HEK293 (cell line): ENCODE results near the gene TAF12.

Experiments
- CTCF ChIA-PET: fragments of 350-600 bp; formaldehyde crosslinking; extraction: SDS; loops from one replicate; lab custom pipeline; 2021; ENCODE audit warnings: antibody characterized with exemption; lab: Yijun Ruan, JAX
- POLR2A ChIA-PET: fragments of 300-600 bp; formaldehyde crosslinking; extraction: SDS; loops from one replicate; lab custom pipeline; 2020; ENCODE audit warnings: antibody characterized with exemption, inconsistent platforms; lab: Yijun Ruan, JAX
- H3K27ac ChIP-seq: fragments of 200-500 bp; sonication (Bioruptor generic); 2 replicates; pipeline ENCODE4 v1.5.1; 2014; ENCODE audit warnings: low read depth, low read length, control low read depth, inconsistent platforms; ENCODE audit errors: extremely low read depth
- H3K36me3 ChIP-seq, 2 experiments: fragments of 200-500 bp in 1 of 2; sonication (Bioruptor generic) in 1 of 2; 1 replicate in 1 of 2; 2 replicates in 1 of 2; pipeline ENCODE4 v1.5.1; 2014 to 2017; ENCODE audit warnings: inconsistent platforms in 2 of 2, low read length in 2 of 2; ENCODE audit not compliant: control insufficient read depth in 2 of 2, insufficient read depth in 1 of 2
- H3K4me1 ChIP-seq: fragments of 200-500 bp; sonication (Bioruptor generic); 2 replicates; pipeline ENCODE4 v1.5.1; 2014; ENCODE audit warnings: mild to moderate bottlenecking, low read length, inconsistent platforms; ENCODE audit not compliant: control insufficient read depth, insufficient read depth
- H3K4me3 ChIP-seq: 2 replicates; pipeline ENCODE4 v1.5.1; 2011; ENCODE audit warnings: low read depth, mild to moderate bottlenecking, control low read depth, low read length, moderate library complexity
- H3K9me3 ChIP-seq: fragments of 200-500 bp; sonication (Bioruptor generic); 2 replicates; pipeline ENCODE4 v1.5.1; 2014; ENCODE audit warnings: low read depth, low read length, inconsistent platforms; ENCODE audit not compliant: control insufficient read depth, insufficient read depth
- BCL11B ChIP-seq: fragments of 450-650 bp; formaldehyde crosslinking; IDR thresholded peaks from 2 replicates; pipeline ENCODE4 v1.5.1; 2016; ENCODE audit warnings: low read depth, missing biosample characterization, missing genetic modification characterization
- GLI4 ChIP-seq: fragments of 450-650 bp; formaldehyde crosslinking; IDR thresholded peaks from 2 replicates; pipeline ENCODE4 v1.5.1; 2016; ENCODE audit warnings: missing biosample characterization, missing genetic modification characterization
- KLF16 ChIP-seq: fragments of 450-650 bp; formaldehyde crosslinking; IDR thresholded peaks from 2 replicates; pipeline ENCODE4 v1.5.1; 2017; ENCODE audit warnings: missing biosample characterization, missing genetic modification characterization
- KLF9 ChIP-seq: fragments of 450-650 bp; formaldehyde crosslinking; IDR thresholded peaks from 2 replicates; pipeline ENCODE4 v1.5.1; 2016; ENCODE audit warnings: missing biosample characterization, missing genetic modification characterization, low read depth
- PRDM2 ChIP-seq: fragments of 450-650 bp; formaldehyde crosslinking; IDR thresholded peaks from 2 replicates; pipeline ENCODE4 v1.5.1; 2016; ENCODE audit warnings: missing biosample characterization, missing genetic modification characterization, borderline replicate concordance
- SALL2 ChIP-seq: fragments of 450-650 bp; formaldehyde crosslinking; IDR thresholded peaks from 2 replicates; pipeline ENCODE4 v1.5.0; 2017; ENCODE audit warnings: missing biosample characterization, mild to moderate bottlenecking, missing genetic modification characterization, borderline replicate concordance
- TCF7L2 ChIP-seq: IDR thresholded peaks from 2 replicates; pipeline ENCODE4 v1.6.1; 2011; ENCODE audit warnings: low read depth, mild to moderate bottlenecking, inconsistent platforms, low read length, moderate library complexity, borderline replicate concordance
- TRIM28 ChIP-seq: IDR thresholded peaks from 2 replicates; pipeline ENCODE4 v1.6.1; 2011; ENCODE audit warnings: low read length, control low read depth, borderline replicate concordance
- ZBTB10 ChIP-seq: fragments of 450-650 bp; formaldehyde crosslinking; IDR thresholded peaks from 2 replicates; pipeline ENCODE4 v1.5.1; 2016; ENCODE audit warnings: missing biosample characterization, missing genetic modification characterization
- ZFP37 ChIP-seq: fragments of 450-650 bp; formaldehyde crosslinking; IDR thresholded peaks from 2 replicates; pipeline ENCODE4 v1.5.1; 2016; ENCODE audit warnings: missing biosample characterization, missing genetic modification characterization
- ZNF114 ChIP-seq: fragments of 450-650 bp; formaldehyde crosslinking; IDR thresholded peaks from 2 replicates; pipeline ENCODE4 v1.5.0; 2017; ENCODE audit warnings: missing biosample characterization, missing genetic modification characterization
- ZNF184 ChIP-seq: fragments of 450-650 bp; IDR thresholded peaks from 2 replicates; pipeline ENCODE4 v1.5.1; 2018; ENCODE audit warnings: missing biosample characterization, mild to moderate bottlenecking, missing genetic modification characterization
- ZNF19 ChIP-seq: fragments of 450-650 bp; formaldehyde crosslinking; IDR thresholded peaks from 2 replicates; pipeline ENCODE4; 2016; ENCODE audit warnings: missing biosample characterization, missing genetic modification characterization, low read depth
- ZNF211 ChIP-seq: fragments of 450-650 bp; formaldehyde crosslinking; IDR thresholded peaks from 2 replicates; pipeline ENCODE4 v1.5.1; 2016; ENCODE audit warnings: low read depth, missing biosample characterization, missing genetic modification characterization
- ZNF324 ChIP-seq: fragments of 450-650 bp; formaldehyde crosslinking; IDR thresholded peaks from 2 replicates; pipeline ENCODE4 v1.5.1; 2016; ENCODE audit warnings: missing biosample characterization, missing genetic modification characterization
- ZNF423 ChIP-seq: fragments of 450-650 bp; formaldehyde crosslinking; IDR thresholded peaks from 2 replicates; pipeline ENCODE4 v1.5.1; 2016; ENCODE audit warnings: missing biosample characterization, missing genetic modification characterization
- ZNF501 ChIP-seq: fragments of 450-650 bp; formaldehyde crosslinking; IDR thresholded peaks from 2 replicates; pipeline ENCODE4 v1.5.1; 2016; ENCODE audit warnings: missing biosample characterization, missing genetic modification characterization
- ZNF510 ChIP-seq: fragments of 450-650 bp; formaldehyde crosslinking; IDR thresholded peaks from 2 replicates; pipeline ENCODE4 v1.5.1; 2018; ENCODE audit warnings: mild to moderate bottlenecking, missing genetic modification characterization, missing biosample characterization; ENCODE audit not compliant: insufficient replicate concordance
- ZNF629 ChIP-seq: fragments of 450-650 bp; formaldehyde crosslinking; IDR thresholded peaks from 2 replicates; pipeline ENCODE4 v1.5.1; 2017; ENCODE audit warnings: missing biosample characterization, missing genetic modification characterization
- ZNF660 ChIP-seq: fragments of 450-650 bp; IDR thresholded peaks from 2 replicates; pipeline ENCODE4 v1.5.1; 2018; ENCODE audit warnings: missing biosample characterization, mild to moderate bottlenecking, missing genetic modification characterization
- ZNF785 ChIP-seq: fragments of 450-650 bp; formaldehyde crosslinking; IDR thresholded peaks from 2 replicates; pipeline ENCODE4 v1.5.1; 2016; ENCODE audit warnings: missing biosample characterization, missing genetic modification characterization
- ZSCAN5A ChIP-seq: fragments of 450-650 bp; formaldehyde crosslinking; IDR thresholded peaks from 2 replicates; pipeline ENCODE4 v1.5.1; 2016; ENCODE audit warnings: missing biosample characterization, missing genetic modification characterization
- TF ChIP-seq, protein P1 (sequence below): fragments of 450-650 bp; formaldehyde crosslinking; IDR thresholded peaks from 2 replicates; pipeline ENCODE4 v1.5.1; 2016; ENCODE audit warnings: missing biosample characterization, missing genetic modification characterization

TAF12 gene, protein sequence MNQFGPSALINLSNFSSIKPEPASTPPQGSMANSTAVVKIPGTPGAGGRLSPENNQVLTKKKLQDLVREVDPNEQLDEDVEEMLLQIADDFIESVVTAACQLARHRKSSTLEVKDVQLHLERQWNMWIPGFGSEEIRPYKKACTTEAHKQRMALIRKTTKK

GRCh38 chr1:28642847-28643635 lies at the start of gene TAF12:
TAF12 (minus strand) TSS chr1:28643067; CDS start chr1:28622081, 20,986 bp downstream.
- ChIA-PET CTCF (interaction anchor here (0.6 to 2.3 kb wide), 11 partner anchors 11 to 1982 kb away, joined by 3 to 10 read pairs (median 3); partner anchors contain the start of gene YTHDF2), POLR2A (interaction anchor here (0.6 to 3.1 kb wide), 30 partner anchors 16 to 870 kb away, joined by 3 to 44 read pairs (median 4); partner anchors contain the start of genes ATP5IF1, EPB41, GMEB1 and MED18)
- no peaks in the 10 kb centered on the region for H3K9me3 ChIP-seq
- no peaks in the 10 kb centered on the region; the same call in 1 of the 2 replicates for H3K4me1 ChIP-seq
- H3K4me3 ChIP-seq = peak within 1 kb of the TSS; percentile 75
- no peaks in the 10 kb centered on the region for H3K36me3 ChIP-seq
- H3K27ac ChIP-seq = peak within 1 kb of the TSS; percentile 65
- peak; percentile 88 for TF ChIP-seq ZNF629 (tag by site-specific recombination)
- no peak for TF ChIP-seq ZNF211
- TF ChIP-seq GLI4 (tag by site-specific recombination) = no peak; the same call in 1 of the 2 replicates
- TF ChIP-seq ZSCAN5A = peak; percentile 95
- TF ChIP-seq, protein P1, sequence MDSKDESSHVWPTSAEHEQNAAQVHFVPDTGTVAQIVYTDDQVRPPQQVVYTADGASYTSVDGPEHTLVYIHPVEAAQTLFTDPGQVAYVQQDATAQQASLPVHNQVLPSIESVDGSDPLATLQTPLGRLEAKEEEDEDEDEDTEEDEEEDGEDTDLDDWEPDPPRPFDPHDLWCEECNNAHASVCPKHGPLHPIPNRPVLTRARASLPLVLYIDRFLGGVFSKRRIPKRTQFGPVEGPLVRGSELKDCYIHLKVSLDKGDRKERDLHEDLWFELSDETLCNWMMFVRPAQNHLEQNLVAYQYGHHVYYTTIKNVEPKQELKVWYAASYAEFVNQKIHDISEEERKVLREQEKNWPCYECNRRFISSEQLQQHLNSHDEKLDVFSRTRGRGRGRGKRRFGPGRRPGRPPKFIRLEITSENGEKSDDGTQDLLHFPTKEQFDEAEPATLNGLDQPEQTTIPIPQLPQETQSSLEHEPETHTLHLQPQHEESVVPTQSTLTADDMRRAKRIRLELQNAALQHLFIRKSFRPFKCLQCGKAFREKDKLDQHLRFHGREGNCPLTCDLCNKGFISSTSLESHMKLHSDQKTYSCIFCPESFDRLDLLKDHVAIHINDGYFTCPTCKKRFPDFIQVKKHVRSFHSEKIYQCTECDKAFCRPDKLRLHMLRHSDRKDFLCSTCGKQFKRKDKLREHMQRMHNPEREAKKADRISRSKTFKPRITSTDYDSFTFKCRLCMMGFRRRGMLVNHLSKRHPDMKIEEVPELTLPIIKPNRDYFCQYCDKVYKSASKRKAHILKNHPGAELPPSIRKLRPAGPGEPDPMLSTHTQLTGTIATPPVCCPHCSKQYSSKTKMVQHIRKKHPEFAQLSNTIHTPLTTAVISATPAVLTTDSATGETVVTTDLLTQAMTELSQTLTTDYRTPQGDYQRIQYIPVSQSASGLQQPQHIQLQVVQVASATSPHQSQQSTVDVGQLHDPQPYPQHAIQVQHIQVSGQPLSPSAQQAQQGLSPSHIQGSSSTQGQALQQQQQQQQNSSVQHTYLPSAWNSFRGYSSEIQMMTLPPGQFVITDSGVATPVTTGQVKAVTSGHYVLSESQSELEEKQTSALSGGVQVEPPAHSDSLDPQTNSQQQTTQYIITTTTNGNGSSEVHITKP (tag by site-specific recombination) = peak; percentile 25; the same call in 1 of the 2 replicates
- no peak for TF ChIP-seq ZNF184 (tag by site-specific recombination)
- peak; percentile 71 for TF ChIP-seq ZNF324 (tag by site-specific recombination)
- no peak for TF ChIP-seq ZNF785 (tag by site-specific recombination)
- no peak for TF ChIP-seq ZBTB10 (tag by site-specific recombination)
- TF ChIP-seq PRDM2 (tag by site-specific recombination) = no peak
- peak; percentile 86 for TF ChIP-seq ZFP37 (tag by site-specific recombination)
- TF ChIP-seq SALL2 (tag by site-specific recombination) = no peak
- TF ChIP-seq ZNF501 = peak; percentile 98
- peak; percentile 78 for TF ChIP-seq KLF16 (tag by site-specific recombination)
- no peak for TF ChIP-seq ZNF19 (tag by site-specific recombination)
- peak; percentile 60; the same call in 1 of the 2 replicates for TF ChIP-seq KLF9 (tag by site-specific recombination)
- TF ChIP-seq BCL11B (tag by site-specific recombination) = no peak
- TF ChIP-seq ZNF510 (tag by site-specific recombination) = no peak
- no peak for TF ChIP-seq TCF7L2
- no peak for TF ChIP-seq TRIM28
- peak; percentile 69 for TF ChIP-seq ZNF660 (tag by site-specific recombination)
- no peak for TF ChIP-seq ZNF114 (tag by site-specific recombination)
- TF ChIP-seq ZNF423 (tag by site-specific recombination) = 0 out of 2 replicates have a peak, but pooled peaks have one; percentile 30
